ENCODE data around the gene CLIP4. TPM values are rescaled to one million over a fixed set of nuclear protein-coding genes. Genes with fewer than 3 reads are reported as not detected.

The CLIP4 gene
- polyA plus RNA-seq, 2 of the 4 experiments (the other 2 are of a cell fraction) = 51.1 to 99.1 TPM

GRCh38 chr2:29134933-29135332, 19.7 kb downstream of the CLIP4 start:
- DNase-seq (ENCODE audit: low read depth in 1 of 2, low spot score in 1 of 2) = no peak
- whole genome bisulfite sequencing (ENCODE audit: missing lambda C conversion rate) = 78% methylated on average over 1 of the region's 1 CpG
- Histone ChIP-seq H3K27ac (no peak overlapping the region), H3K9me3 (peaks cover 8% of the 10 kb centered on the region; the same call in 1 of the 3 replicates), H3K4me3 (no peak overlapping the region), H3K4me1 (peaks cover 45% of the 10 kb centered on the region), H3K4me2 (peak overlapping the region; percentile 3; the same call in 1 of the 3 replicates)
- FAIRE-seq = no peak
- ChIA-PET POLR2A (no interaction called here), CTCF (interaction anchor here (0.9 to 1.1 kb wide), 2 partner anchors 21 to 55 kb away, joined by 3 to 4 read pairs; no protein-coding TSS in a partner anchor)
- no peak for ATAC-seq
- TF ChIP-seq FOSL2 (IDR thresholded peaks at IDR 0.05) (no peak), FOSL2 (CRISPR knock-in tag; IDR thresholded peaks at IDR 0.05) (peak; percentile 56), NPAS2 (CRISPR knock-in tag; IDR thresholded peaks at IDR 0.05; ENCODE audit: borderline replicate concordance) (no peak)

GRCh38 chr2:29139152-29139551, 23.9 kb downstream of the CLIP4 start:
- no peak overlapping the region for H3K4me2 ChIP-seq
- no peak for DNase-seq (ENCODE audit: low read depth in 1 of 2, low spot score in 1 of 2)
- FAIRE-seq = no peak
- TF ChIP-seq CHD2 (IDR thresholded peaks at IDR 0.05; ENCODE audit: low read length, partially characterized antibody) (no peak), FOSB (CRISPR knock-in tag; IDR thresholded peaks at IDR 0.05) (no peak), MYC (IDR thresholded peaks at IDR 0.05; ENCODE audit: borderline replicate concordance, low read length) (no peak), CBX8 (IDR thresholded peaks at IDR 0.05) (no peak), BHLHE40 (IDR thresholded peaks at IDR 0.05; ENCODE audit: low read depth, low read length) (no peak), MAFK (IDR thresholded peaks at IDR 0.05; ENCODE audit: partially characterized antibody) (no peak), CTCF (IDR thresholded peaks at IDR 0.05) (no peak), MAX (IDR thresholded peaks at IDR 0.05) (no peak), FOSL2 (IDR thresholded peaks at IDR 0.05) (no peak), FOSL2 (CRISPR knock-in tag; IDR thresholded peaks at IDR 0.05) (no peak), CBX2 (IDR thresholded peaks at IDR 0.05; ENCODE audit: borderline replicate concordance, low read depth) (no peak), ESRRA (IDR thresholded peaks at IDR 0.05; ENCODE audit: borderline replicate concordance, low read length) (no peak), CHD4 (IDR thresholded peaks at IDR 0.05; ENCODE audit: borderline replicate concordance) (no peak), ELK1 (IDR thresholded peaks at IDR 0.05; ENCODE audit: low read depth, low read length) (no peak)
- H3K9me3 ChIP-seq = peaks cover 8% of the 10 kb centered on the region; the same call in 1 of the 3 replicates
- WGBS (ENCODE audit: missing lambda C conversion rate) = 83% methylated on average over 3 of the region's 3 CpGs
- H3K4me1 ChIP-seq = peaks cover 12% of the 10 kb centered on the region
- POLR2A ChIA-PET = no interaction called here
- CTCF ChIA-PET = interaction anchor here (1.0 kb wide), 1 partner anchor 57 kb away, joined by 3 read pairs; no protein-coding TSS in a partner anchor
- H3K27ac ChIP-seq = no peak overlapping the region
- no peak overlapping the region for H3K4me3 ChIP-seq
- ATAC-seq = no peak

- peaks cover 8% of the 10 kb centered on the region for H3K4me1 ChIP-seq
- H3K27ac ChIP-seq = no peak overlapping the region
- ATAC-seq (no peak), DNase-seq (ENCODE audit: low read depth in 1 of 2, low spot score in 1 of 2) (no peak), FAIRE-seq (no peak)
- H3K9me3 ChIP-seq = peaks cover 8% of the 10 kb centered on the region; the same call in 1 of the 3 replicates
- no peak overlapping the region for H3K4me3 ChIP-seq
- CTCF ChIA-PET = interaction anchor here (1.0 kb wide), 1 partner anchor 56 kb away, joined by 3 read pairs; no protein-coding TSS in a partner anchor
- POLR2A ChIA-PET = no interaction called here
- no peak overlapping the region for H3K4me2 ChIP-seq
- 69% methylated on average over 1 of the region's 1 CpG for whole genome bisulfite sequencing (ENCODE audit: missing lambda C conversion rate)
- TF ChIP-seq RCOR1 (IDR thresholded peaks at IDR 0.05; ENCODE audit: low read depth, low read length) (no peak), MAFK (IDR thresholded peaks at IDR 0.05; ENCODE audit: partially characterized antibody) (no peak), GATA3 (IDR thresholded peaks at IDR 0.05; ENCODE audit: borderline replicate concordance) (no peak), KDM1A (IDR thresholded peaks at IDR 0.05; ENCODE audit: low read depth) (no peak), ZFP36 (IDR thresholded peaks at IDR 0.05; ENCODE audit: borderline replicate concordance, partially characterized antibody) (no peak), CHD2 (IDR thresholded peaks at IDR 0.05; ENCODE audit: low read length, partially characterized antibody) (no peak), JUNB (IDR thresholded peaks at IDR 0.05) (no peak), HDAC2 (IDR thresholded peaks at IDR 0.05) (no peak), CBX2 (IDR thresholded peaks at IDR 0.05; ENCODE audit: borderline replicate concordance, low read depth) (no peak), HOXB5 (CRISPR knock-in tag; IDR thresholded peaks at IDR 0.05) (no peak), FOSB (CRISPR knock-in tag; IDR thresholded peaks at IDR 0.05) (no peak), POLR2A (IDR thresholded peaks at IDR 0.05; ENCODE audit: low read length) (no peak), PHF8 (IDR thresholded peaks at IDR 0.05; ENCODE audit: borderline replicate concordance, low read depth) (no peak), HOXA7 (CRISPR knock-in tag; IDR thresholded peaks at IDR 0.05) (no peak), JUN (IDR thresholded peaks at IDR 0.05) (no peak), MAZ (IDR thresholded peaks at IDR 0.05; ENCODE audit: borderline replicate concordance, low read depth, low read length) (no peak)
These were observed 24.5 kb downstream of the CLIP4 start for GRCh38 chr2:29139731-29140130.

Data from A549 (cell line).